GM23338 (cell line): ENCODE measurements around the gene CBFA2T2. TPM values are rescaled to one million over a fixed set of nuclear protein-coding genes. Genes with fewer than 3 reads are reported as not detected.

Experiments used
- ATAC-seq: fragments of 200-7000 bp; cut with Tn5 transposase; 3 replicates; pipeline ENCODE4 v1.9.1; 2020
- DNase-seq: peaks from one replicate; pipeline ENCODE4 v3.0.0-alpha.2; 2015; ENCODE audit warnings: low spot score
- H2AFZ ChIP-seq: fragments of 200-600 bp; sonication (generic); 2 replicates; pipeline ENCODE4 v1.8.0; 2016; ENCODE audit warnings: antibody characterized with exemption, mild to moderate bottlenecking, moderate library complexity
- H3F3A ChIP-seq: fragments of 200-600 bp; sonication (generic); replicated peaks from 2 replicates; pipeline ENCODE4 v1.8.0; 2017; ENCODE audit warnings: antibody characterized with exemption, mixed run types, low read depth
- H3K27ac ChIP-seq: fragments of 200-600 bp; sonication (generic); 2 replicates; pipeline ENCODE4 v1.6.1; 2016; ENCODE audit warnings: low read depth
- H3K27me3 ChIP-seq: fragments of 200-600 bp; sonication (generic); 2 replicates; pipeline ENCODE4 v1.8.0; 2016; ENCODE audit warnings: mild to moderate bottlenecking, mixed run types, moderate library complexity; ENCODE audit not compliant: insufficient read depth
- H3K36me3 ChIP-seq: fragments of 200-600 bp; sonication (generic); 2 replicates; pipeline ENCODE4 v1.8.0; 2016; ENCODE audit warnings: mild to moderate bottlenecking; ENCODE audit not compliant: insufficient read depth
- H3K4me1 ChIP-seq: fragments of 200-600 bp; sonication (generic); 2 replicates; pipeline ENCODE4 v1.8.0; 2016; ENCODE audit warnings: mild to moderate bottlenecking, moderate library complexity; ENCODE audit not compliant: insufficient read depth
- H3K4me2 ChIP-seq: fragments of 200-600 bp; sonication (generic); 2 replicates; pipeline ENCODE4 v1.7.1; 2017; ENCODE audit warnings: mixed run types
- H3K4me3 ChIP-seq: fragments of 200-600 bp; sonication (generic); 2 replicates; pipeline ENCODE4 v1.6.1; 2016; ENCODE audit warnings: mixed run types
- H3K79me2 ChIP-seq: fragments of 200-600 bp; sonication (generic); replicated peaks from 2 replicates; pipeline ENCODE4 v1.8.0; 2017; ENCODE audit warnings: mild to moderate bottlenecking; ENCODE audit not compliant: insufficient read depth
- H3K9me2 ChIP-seq: fragments of 200-600 bp; sonication (generic); 2 replicates; pipeline ENCODE4 v1.8.0; 2017; ENCODE audit not compliant: insufficient read depth
- H4K20me1 ChIP-seq: fragments of 200-600 bp; sonication (generic); replicated peaks from 2 replicates; pipeline ENCODE4 v1.8.0; 2017; ENCODE audit warnings: mild to moderate bottlenecking; ENCODE audit not compliant: insufficient read depth
- H3K27ac Mint-ChIP-seq: 2 replicates; pipeline ENCODE4 v1.8.0; 2020; ENCODE audit warnings: inconsistent platforms, mild to moderate bottlenecking, moderate library complexity, mixed read lengths
- H3K27me3 Mint-ChIP-seq: 3 replicates; pipeline ENCODE4 v1.8.0; 2022; ENCODE audit warnings: low read depth, mild to moderate bottlenecking, moderate library complexity, mixed read lengths, inconsistent platforms; ENCODE audit not compliant: insufficient read depth, poor library complexity
- H3K36me3 Mint-ChIP-seq: 3 replicates; pipeline ENCODE4 v1.8.0; 2021; ENCODE audit warnings: low read depth, mild to moderate bottlenecking, inconsistent platforms, moderate library complexity, mixed read lengths
- H3K4me1 Mint-ChIP-seq: 3 replicates; pipeline ENCODE4 v1.8.0; 2020; ENCODE audit warnings: mild to moderate bottlenecking, inconsistent platforms, mixed read lengths
- H3K4me3 Mint-ChIP-seq: 3 replicates; pipeline ENCODE4 v1.8.0; 2021; ENCODE audit warnings: moderate library complexity, mild to moderate bottlenecking, inconsistent platforms, mixed read lengths
- H3K9me3 Mint-ChIP-seq: 3 replicates; pipeline ENCODE4 v1.8.0; 2020; ENCODE audit warnings: moderate library complexity, mild to moderate bottlenecking, inconsistent platforms, mixed read lengths
- EZH2 ChIP-seq: fragments of 200-600 bp; sonication (generic); IDR thresholded peaks from one replicate; pipeline ENCODE4 v1.8.0; 2017; ENCODE audit warnings: antibody characterized with exemption, mild to moderate bottlenecking, low read depth; ENCODE audit not compliant: unreplicated experiment
- EZH2phosphoT487 ChIP-seq: fragments of 200-600 bp; sonication (generic); IDR thresholded peaks from one replicate; pipeline ENCODE4 v1.8.1; 2018; ENCODE audit warnings: antibody characterized with exemption; ENCODE audit not compliant: unreplicated experiment
- JUNB ChIP-seq: IDR thresholded peaks from one replicate; pipeline ENCODE4 v1.6.1; 2016; ENCODE audit warnings: antibody characterized with exemption; ENCODE audit not compliant: unreplicated experiment
- REST ChIP-seq: IDR thresholded peaks from one replicate; pipeline ENCODE4 v1.6.1; 2018; ENCODE audit warnings: antibody characterized with exemption; ENCODE audit not compliant: unreplicated experiment
- STAT1 ChIP-seq: IDR thresholded peaks from one replicate; pipeline ENCODE4 v1.6.1; 2016; ENCODE audit warnings: antibody characterized with exemption; ENCODE audit not compliant: unreplicated experiment
- ZNF331 ChIP-seq: fragments of 250-450 bp; sonication (Bioruptor Pico); IDR thresholded peaks from 2 replicates; pipeline ENCODE4 v1.5.0; 2020; ENCODE audit warnings: low read depth, mild to moderate bottlenecking, moderate library complexity
- ZNF462 ChIP-seq: fragments of 250-450 bp; sonication (Bioruptor Pico); IDR thresholded peaks from 2 replicates; pipeline ENCODE4 v1.5.0; 2020; ENCODE audit warnings: mild to moderate bottlenecking, moderate library complexity
- polyA plus RNA-seq: library from polyadenylated mRNA; unstranded; fragments of >200 nt; fragmentation: Nextera tagmentation; extraction: Ambion mirVana; gene quantifications from 2 replicates; pipeline ENCODE4 v1.2.1, GENCODE V29; 2016
- total RNA-seq: library from RNA; depleted of rRNA; stranded (reverse); fragments of >200 nt; shearing (Covaris generic); gene quantifications from 2 replicates; pipeline ENCODE4 v1.2.3, GENCODE V29; 2014
- TF ChIP-seq, protein P1 (sequence below): IDR thresholded peaks from 2 replicates; pipeline ENCODE4 v1.6.1; 2016; ENCODE audit warnings: antibody characterized with exemption
- TF ChIP-seq, protein P2 (sequence below), 2 experiments: fragments of 200-600 bp in 1 of 2; sonication (generic) in 1 of 2; conservative IDR thresholded peaks; 2 replicates each; pipeline versions ENCODE4 v1.5.1 to v1.6.1; 2016 to 2017; ENCODE audit warnings: antibody characterized with exemption in 2 of 2, low read depth in 2 of 2, mild to moderate bottlenecking in 2 of 2, moderate library complexity in 1 of 2

The CBFA2T2 gene
- total and polyA plus RNA-seq, 2 experiments from 2014 or later, result 12.7 to 15.8 TPM

- TF ChIP-seq ZNF462 (CRISPR knock-in tag) (no peak), ZNF331 (no peak), EZH2 (no peak), STAT1 (no peak)
- TF ChIP-seq, protein P1, sequence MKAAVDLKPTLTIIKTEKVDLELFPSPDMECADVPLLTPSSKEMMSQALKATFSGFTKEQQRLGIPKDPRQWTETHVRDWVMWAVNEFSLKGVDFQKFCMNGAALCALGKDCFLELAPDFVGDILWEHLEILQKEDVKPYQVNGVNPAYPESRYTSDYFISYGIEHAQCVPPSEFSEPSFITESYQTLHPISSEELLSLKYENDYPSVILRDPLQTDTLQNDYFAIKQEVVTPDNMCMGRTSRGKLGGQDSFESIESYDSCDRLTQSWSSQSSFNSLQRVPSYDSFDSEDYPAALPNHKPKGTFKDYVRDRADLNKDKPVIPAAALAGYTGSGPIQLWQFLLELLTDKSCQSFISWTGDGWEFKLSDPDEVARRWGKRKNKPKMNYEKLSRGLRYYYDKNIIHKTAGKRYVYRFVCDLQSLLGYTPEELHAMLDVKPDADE, result no peak
Measured at GRCh38 chr20:33576432-33577125, 86.7 kb downstream of the CBFA2T2 start (continued).

DNA sequence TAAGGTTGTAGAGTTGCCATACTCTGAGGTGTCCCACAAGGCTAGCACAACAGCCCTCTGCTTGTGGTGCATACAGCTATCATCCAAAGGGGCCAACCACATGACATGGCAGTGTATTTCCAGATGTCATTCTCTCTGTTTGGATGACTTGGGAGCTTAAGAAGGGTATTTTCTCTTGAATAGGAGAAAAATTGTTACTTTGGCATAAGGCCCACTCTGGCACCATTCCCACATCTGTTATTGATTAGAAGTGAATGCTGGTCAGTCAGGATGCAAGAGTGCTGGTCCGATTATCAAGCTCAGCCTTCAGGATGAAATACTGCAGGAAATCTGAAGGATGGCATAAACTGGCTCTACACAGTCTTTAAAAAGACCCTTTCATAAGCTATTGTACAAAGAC, 88.6 kb downstream of the CBFA2T2 start:
- no peaks in the 10 kb centered on the region for H3K79me2 ChIP-seq
- no peak overlapping the region for H3K4me2 ChIP-seq
- H3K9me3 Mint-ChIP-seq, result no peaks in the 10 kb centered on the region
- 0 out of 2 replicates have a peak, but pooled peaks cover 3% of the 10 kb centered on the region for H4K20me1 ChIP-seq
- DNase-seq (no peak), ATAC-seq (no peak)
- no peaks in the 10 kb centered on the region for H3K36me3 Mint-ChIP-seq
- H3K27me3 Mint-ChIP-seq, result no peaks in the 10 kb centered on the region
- H3K27ac ChIP-seq, result no peak overlapping the region
- H3K9me2 ChIP-seq, result no peaks in the 10 kb centered on the region
- H3K4me3 Mint-ChIP-seq, result no peak overlapping the region
- H3K27ac Mint-ChIP-seq, result no peak overlapping the region
- H3K4me1 ChIP-seq, result no peaks in the 10 kb centered on the region; the same call in none of the 2 replicates
- H3F3A ChIP-seq, result no peaks in the 10 kb centered on the region
- no peak for TF ChIP-seq EZH2phosphoT487
- TF ChIP-seq EZH2, result no peak
- TF ChIP-seq REST, result no peak
- no peak for TF ChIP-seq JUNB
- no peak for TF ChIP-seq STAT1
- TF ChIP-seq, protein P2, sequence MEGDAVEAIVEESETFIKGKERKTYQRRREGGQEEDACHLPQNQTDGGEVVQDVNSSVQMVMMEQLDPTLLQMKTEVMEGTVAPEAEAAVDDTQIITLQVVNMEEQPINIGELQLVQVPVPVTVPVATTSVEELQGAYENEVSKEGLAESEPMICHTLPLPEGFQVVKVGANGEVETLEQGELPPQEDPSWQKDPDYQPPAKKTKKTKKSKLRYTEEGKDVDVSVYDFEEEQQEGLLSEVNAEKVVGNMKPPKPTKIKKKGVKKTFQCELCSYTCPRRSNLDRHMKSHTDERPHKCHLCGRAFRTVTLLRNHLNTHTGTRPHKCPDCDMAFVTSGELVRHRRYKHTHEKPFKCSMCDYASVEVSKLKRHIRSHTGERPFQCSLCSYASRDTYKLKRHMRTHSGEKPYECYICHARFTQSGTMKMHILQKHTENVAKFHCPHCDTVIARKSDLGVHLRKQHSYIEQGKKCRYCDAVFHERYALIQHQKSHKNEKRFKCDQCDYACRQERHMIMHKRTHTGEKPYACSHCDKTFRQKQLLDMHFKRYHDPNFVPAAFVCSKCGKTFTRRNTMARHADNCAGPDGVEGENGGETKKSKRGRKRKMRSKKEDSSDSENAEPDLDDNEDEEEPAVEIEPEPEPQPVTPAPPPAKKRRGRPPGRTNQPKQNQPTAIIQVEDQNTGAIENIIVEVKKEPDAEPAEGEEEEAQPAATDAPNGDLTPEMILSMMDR (conservative IDR thresholded peaks at IDR 0.05; ENCODE audit: low read depth in 2 of 2), result no peak
- H3K4me1 Mint-ChIP-seq, result peaks cover 9% of the 10 kb centered on the region
- H3K36me3 ChIP-seq, result no peaks in the 10 kb centered on the region
- no peak overlapping the region for H2AFZ ChIP-seq
- H3K4me3 ChIP-seq, result no peak overlapping the region
- H3K27me3 ChIP-seq, result no peaks in the 10 kb centered on the region
